Activated gamma-delta T cell treated with anti-CD3 and anti-CD28 coated beads, Interleukin-2, amount 50 U/mL, for 16 hours (primary cell): ENCODE data around the gene TLK2.
"Not testable (repeated sequence)": the region's sequence is repeated elsewhere in the genome, so short reads cannot be mapped to it uniquely, and the experiment has no call there.

Experiments used
- DNase-seq: peaks from one replicate; pipeline ENCODE4 v3.0.0-alpha.2; 2020; ENCODE audit warnings: low read depth

The TLK2 gene

DNA sequence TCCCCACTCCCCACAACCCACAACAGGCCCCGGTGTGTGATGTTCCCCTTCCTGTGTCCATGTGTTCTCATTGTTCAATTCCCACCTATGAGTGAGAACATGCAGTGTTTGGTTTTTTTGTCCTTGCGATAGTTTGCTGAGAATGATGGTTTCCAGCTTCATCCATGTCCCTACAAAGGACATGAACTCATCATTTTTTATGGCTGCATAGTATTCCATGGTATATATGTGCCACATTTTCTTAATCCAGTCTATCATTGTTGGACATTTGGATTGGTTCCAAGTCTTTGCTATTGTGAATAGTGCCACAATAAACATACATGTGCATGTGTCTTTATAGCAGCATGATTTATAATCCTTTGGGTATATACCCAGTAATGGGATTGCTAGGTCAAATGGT, 82.3 kb downstream of the TLK2 start:
- not testable (repeated sequence) for DNase-seq

DNA sequence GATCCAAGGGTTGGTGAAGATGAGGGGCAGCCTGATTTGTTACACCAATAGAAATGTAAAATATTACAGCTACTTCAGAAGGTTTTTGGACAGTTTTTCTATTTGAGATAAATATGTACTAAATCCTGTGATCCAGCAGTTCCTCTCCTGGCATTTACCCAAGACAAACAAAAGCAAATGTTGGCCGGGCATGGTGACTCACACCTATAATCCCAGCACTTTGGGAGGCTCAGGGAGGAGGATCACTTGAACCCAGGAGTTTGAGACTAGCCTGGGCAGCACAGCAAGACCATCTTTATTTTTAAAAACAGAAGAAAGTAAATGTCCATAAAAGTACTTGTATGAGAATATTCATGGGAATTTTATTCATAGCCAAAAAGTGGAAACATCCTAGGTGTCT, 84.0 kb downstream of the TLK2 start:
- DNase-seq: no peak

- no peak for DNase-seq
Measured at GRCh38 chr17:62565817-62566216, 87.2 kb downstream of the TLK2 start.

GRCh38 chr17:62566996-62567578, 88.5 kb downstream of the TLK2 start:
- no peak for DNase-seq

DNA sequence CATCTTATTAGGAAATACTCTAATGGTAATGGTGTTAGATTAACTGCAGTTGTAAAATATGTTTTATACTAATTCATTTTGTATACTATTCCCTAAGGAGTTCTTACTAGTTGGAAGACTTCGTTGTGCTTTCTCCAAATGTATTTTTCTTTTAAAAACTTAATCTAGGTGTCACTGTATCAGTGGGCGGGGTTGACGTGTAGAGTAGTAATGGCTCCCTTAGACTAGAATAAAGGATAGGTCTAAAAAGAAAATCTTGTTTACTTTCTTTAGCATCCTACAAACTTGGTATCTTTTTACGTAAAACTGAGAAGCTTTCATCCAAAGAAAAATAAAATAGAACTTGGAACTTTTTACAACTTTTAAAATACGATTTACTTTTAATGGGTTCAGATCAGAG, 93.9 kb downstream of the TLK2 start:
- DNase-seq: no peak

GRCh38 chr17:62572888-62573401, 94.3 kb downstream of the TLK2 start:
- DNase-seq: no peak

GRCh38 chr17:62573480-62574117, 95.0 kb downstream of the TLK2 start:
- no peak for DNase-seq

DNA sequence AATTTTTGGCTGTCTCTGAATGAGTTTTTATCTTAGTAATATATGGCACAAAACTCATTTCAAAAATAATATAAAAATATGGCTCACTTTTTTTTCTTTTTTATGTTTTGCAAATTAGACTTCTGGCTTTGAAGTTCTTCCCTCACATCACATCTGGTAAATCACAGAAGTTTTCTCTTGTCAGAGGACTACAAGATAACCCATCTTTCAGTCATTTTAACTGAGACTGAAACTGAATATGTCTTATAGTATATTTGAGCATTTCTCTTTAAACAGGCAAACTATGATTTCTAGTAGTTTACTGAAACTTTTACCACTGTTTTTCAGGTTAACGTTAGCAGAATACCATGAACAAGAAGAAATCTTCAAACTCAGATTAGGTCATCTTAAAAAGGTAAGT, 97.8 kb downstream of the TLK2 start:
- no peak for DNase-seq

GRCh38 chr17:62578757-62579487, 100.3 kb downstream of the TLK2 start:
- DNase-seq: no peak

DNA sequence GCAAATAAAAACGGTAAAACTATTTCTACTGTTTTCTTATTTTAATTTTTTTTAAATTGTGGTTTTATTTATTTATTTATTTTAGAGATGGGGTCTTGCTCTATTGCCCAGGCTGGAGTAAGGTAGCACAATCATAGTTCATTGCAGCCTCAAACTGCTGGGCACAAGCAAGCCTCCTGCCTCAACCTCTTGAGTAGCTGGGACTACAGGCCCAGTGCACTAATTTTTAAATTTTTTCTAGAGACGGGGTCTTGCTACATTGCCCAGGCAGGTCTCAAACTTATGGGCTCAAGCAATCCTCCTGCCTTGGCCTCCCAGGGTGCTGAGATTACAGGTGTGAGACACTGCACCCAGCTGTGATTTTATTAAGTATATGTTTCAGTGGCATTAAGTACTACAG, 102.3 kb downstream of the TLK2 start:
- no peak for DNase-seq

DNA sequence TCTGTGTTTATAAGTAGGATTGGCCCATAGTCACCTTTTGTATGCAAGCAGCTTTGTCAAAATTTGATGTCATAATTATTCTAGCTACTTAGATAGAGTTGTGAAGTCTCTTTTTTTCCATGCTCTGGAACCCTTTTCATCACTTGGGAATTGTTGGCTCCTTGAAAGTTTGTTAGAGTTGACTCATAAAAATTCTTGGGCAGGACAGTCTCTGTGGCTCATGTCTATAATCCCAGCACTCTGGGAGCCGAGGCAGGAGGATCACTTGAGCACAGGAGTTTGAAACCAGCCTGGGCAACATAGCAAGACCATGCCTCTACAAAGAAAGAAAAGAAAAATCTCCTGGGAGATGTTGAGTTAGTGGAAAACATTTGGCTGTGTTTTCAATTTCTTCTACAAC, 103.1 kb downstream of the TLK2 start:
- no peak for DNase-seq

DNA sequence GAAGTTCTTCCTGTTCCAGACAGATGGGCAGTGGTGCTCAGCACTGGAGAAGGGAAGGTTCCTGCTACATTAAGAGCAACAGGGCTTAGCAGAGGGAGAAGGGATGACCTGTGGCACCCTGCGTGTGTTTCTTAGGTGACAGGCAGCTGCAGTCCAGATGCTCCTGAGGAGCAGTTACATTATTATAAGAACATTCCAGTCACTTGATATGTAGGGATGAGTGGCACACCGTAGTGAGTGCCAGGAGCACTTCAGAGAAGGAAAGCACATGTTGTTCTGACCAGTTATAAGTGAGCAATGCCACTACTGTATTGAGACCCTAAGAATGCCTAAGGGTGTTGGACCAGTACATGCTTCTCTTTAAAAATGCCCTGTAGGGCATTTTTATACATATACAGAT, 108.9 kb downstream of the TLK2 start:
- DNase-seq: no peak

- no peak for DNase-seq
Measured at GRCh38 chr17:62588109-62588508, 109.5 kb downstream of the TLK2 start.

GRCh38 chr17:62591333-62591732, 112.7 kb downstream of the TLK2 start:
- no peak for DNase-seq

DNA sequence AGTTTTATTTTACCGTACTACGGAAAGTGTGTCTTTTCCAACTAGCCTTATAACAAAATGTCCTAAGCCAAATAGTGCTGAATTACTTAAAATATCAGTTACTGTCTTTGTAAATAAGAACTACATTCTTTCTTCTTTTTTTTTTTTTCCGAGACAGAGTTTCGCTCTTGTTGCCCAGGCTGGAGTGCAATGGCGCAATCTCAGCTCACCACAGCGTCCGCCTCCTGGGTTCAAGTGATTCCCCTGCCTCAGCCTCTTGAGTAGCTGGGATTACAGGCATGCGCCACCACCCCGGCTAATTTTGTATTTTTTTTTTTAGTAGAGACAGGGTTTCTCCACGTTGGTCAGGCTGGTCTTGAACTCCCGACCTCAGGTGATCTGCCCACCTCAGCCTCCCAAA, 113.2 kb downstream of the TLK2 start:
- not testable (repeated sequence) for DNase-seq

- DNase-seq: no peak
Measured at GRCh38 chr17:62592341-62593099, 113.9 kb downstream of the TLK2 start.

GRCh38 chr17:62595484-62595883, 116.9 kb downstream of the TLK2 start:
- no peak for DNase-seq

GRCh38 chr17:62596662-62597061, 118.0 kb downstream of the TLK2 start:
- no peak for DNase-seq

DNA sequence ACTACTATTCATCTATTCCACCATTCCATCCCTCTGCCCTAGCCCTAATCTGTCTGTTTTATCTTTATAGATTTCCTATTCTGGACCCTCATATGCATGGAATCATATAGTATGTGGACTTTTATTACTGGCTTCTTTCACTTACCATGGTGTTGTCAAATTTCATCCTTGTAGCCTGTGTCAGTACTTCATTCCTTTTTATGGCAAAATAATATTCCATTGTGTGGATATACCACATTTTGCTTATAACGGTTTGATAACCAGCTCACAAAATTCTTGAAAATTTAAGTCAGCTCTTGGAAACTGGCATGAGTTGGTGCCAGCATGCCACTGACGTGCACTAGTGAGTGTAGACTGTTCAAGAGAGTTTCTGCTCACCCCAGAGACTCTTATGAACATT, 118.5 kb downstream of the TLK2 start:
- DNase-seq: no peak

DNA sequence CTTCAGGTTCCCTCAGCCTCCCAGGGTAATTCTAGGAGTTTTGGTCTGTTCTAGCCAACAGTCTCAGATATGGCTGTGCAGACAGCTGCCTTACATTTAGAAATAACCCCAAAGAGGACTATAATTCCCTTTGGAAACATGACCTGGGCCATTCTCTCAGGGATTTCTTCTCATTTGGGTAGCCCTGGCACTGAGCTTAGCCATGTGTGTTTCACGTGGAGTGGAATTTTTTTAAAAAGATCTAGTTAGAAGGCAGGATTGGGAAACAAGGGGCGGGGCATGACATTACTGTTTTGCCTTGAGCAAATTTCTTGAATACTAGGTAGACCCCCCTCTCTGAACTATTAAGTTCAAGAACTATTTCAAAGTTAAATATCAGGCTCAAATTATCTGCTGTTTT, 119.3 kb downstream of the TLK2 start:
- no peak for DNase-seq

GRCh38 chr17:62599964-62600657, 121.5 kb downstream of the TLK2 start:
- no peak for DNase-seq

- no peak for DNase-seq
Measured at GRCh38 chr17:62600805-62601204, 122.2 kb downstream of the TLK2 start.
